GM18861 (cell line): ENCODE measurements around the gene TBL1XR1.
"Not testable (repeated sequence)": the region's sequence is repeated elsewhere in the genome, so short reads cannot be mapped to it uniquely, and the experiment has no call there.

Source experiments
- ATAC-seq: cut with Tn5 transposase; IDR thresholded peaks from one replicate; pipeline ENCODE4 v1.9.1; 2021; ENCODE audit not compliant: unreplicated experiment

The TBL1XR1 gene

GRCh38 chr3:177037241-177037640, 160.0 kb downstream of the TBL1XR1 start:
- ATAC-seq, result peak; percentile 51

- ATAC-seq, result no peak
Observed at GRCh38 chr3:177035676-177036075, 161.6 kb downstream of the TBL1XR1 start.

- no peak for ATAC-seq
Observed at GRCh38 chr3:177034832-177035475, 162.3 kb downstream of the TBL1XR1 start.

- ATAC-seq, result no peak
Observed at GRCh38 chr3:177026505-177027277, 170.6 kb downstream of the TBL1XR1 start.

- no peak for ATAC-seq
Observed at GRCh38 chr3:177015881-177016280, 181.4 kb downstream of the TBL1XR1 start.

- no peak for ATAC-seq
Observed at GRCh38 chr3:177013681-177014280, 183.5 kb downstream of the TBL1XR1 start.

- ATAC-seq, result no peak
Observed at GRCh38 chr3:177005718-177006405, 191.4 kb downstream of the TBL1XR1 start.

- not testable (repeated sequence) for ATAC-seq
Observed at GRCh38 chr3:177000159-177000558, 197.1 kb downstream of the TBL1XR1 start.

GRCh38 chr3:176995946-176996345, 201.3 kb downstream of the TBL1XR1 start:
- no peak for ATAC-seq

GRCh38 chr3:176994891-176995781, 202.1 kb downstream of the TBL1XR1 start:
- no peak for ATAC-seq

- no peak for ATAC-seq
Observed at GRCh38 chr3:176994393-176994792, 202.9 kb downstream of the TBL1XR1 start.

GRCh38 chr3:176992978-176993377, 204.3 kb downstream of the TBL1XR1 start:
- ATAC-seq, result no peak

GRCh38 chr3:176992565-176992964, 204.7 kb downstream of the TBL1XR1 start:
- ATAC-seq, result no peak

- no peak for ATAC-seq
Observed at GRCh38 chr3:176988795-176989194, 208.5 kb downstream of the TBL1XR1 start.

- no peak for ATAC-seq
Observed at GRCh38 chr3:176987901-176988650, 209.2 kb downstream of the TBL1XR1 start.

- no peak for ATAC-seq
Observed at GRCh38 chr3:176978441-176978840, 218.8 kb downstream of the TBL1XR1 start.

GRCh38 chr3:176977331-176977730, 220.0 kb downstream of the TBL1XR1 start:
- no peak for ATAC-seq

GRCh38 chr3:176976586-176976985, 220.7 kb downstream of the TBL1XR1 start:
- no peak for ATAC-seq

- ATAC-seq, result no peak
Observed at GRCh38 chr3:176974279-176974678, 223.0 kb downstream of the TBL1XR1 start.
